ENCODE data around the gene TMEM132E. TPM values are rescaled to one million over a fixed set of nuclear protein-coding genes. Genes with fewer than 3 reads are reported as not detected.

TMEM132E gene
- total RNA-seq, 2 donors from 2014 or later = 0.56 to 1.9 TPM

- no peak for TF ChIP-seq CTCF (IDR thresholded peaks at IDR 0.05)
- no peaks in the 10 kb centered on the region for H3K9me3 ChIP-seq
- H3K27ac ChIP-seq = no peak overlapping the region
- no peak for ATAC-seq (ENCODE audit: insufficient number of reproducible peaks, low FRiP score, low read depth)
- no peak for DNase-seq (ENCODE audit: low spot score)
- no peaks in the 10 kb centered on the region for H3K27me3 ChIP-seq (replicated peaks; ENCODE audit: insufficient read depth)
- no peak overlapping the region for H3K4me3 ChIP-seq
- no peaks in the 10 kb centered on the region for H3K36me3 ChIP-seq
- H3K4me1 ChIP-seq (ENCODE audit: control insufficient read depth in 1 of 2, low read depth in 2 of 2) = no peaks in the 10 kb centered on the region
These were observed 29.4 kb upstream of the TMEM132E start for GRCh38 chr17:34549966-34550365.

- no peak for TF ChIP-seq CTCF (IDR thresholded peaks at IDR 0.05)
These were observed 25.5 kb upstream of the TMEM132E start for GRCh38 chr17:34553907-34554306.

GRCh38 chr17:34556384-34556783 lies 23.0 kb upstream of the TMEM132E start:
- DNase-seq (ENCODE audit: low spot score) (no peak), ATAC-seq (ENCODE audit: insufficient number of reproducible peaks, low FRiP score, low read depth) (no peak)
- H3K27me3 ChIP-seq (replicated peaks; ENCODE audit: insufficient read depth) = no peaks in the 10 kb centered on the region
- no peak for TF ChIP-seq CTCF (IDR thresholded peaks at IDR 0.05)
- no peak overlapping the region for H3K27ac ChIP-seq
- no peak overlapping the region for H3K4me3 ChIP-seq
- H3K9me3 ChIP-seq = no peaks in the 10 kb centered on the region
- H3K36me3 ChIP-seq = no peaks in the 10 kb centered on the region
- no peaks in the 10 kb centered on the region for H3K4me1 ChIP-seq (ENCODE audit: control insufficient read depth in 1 of 2, low read depth in 2 of 2)

More at GRCh38 chr17:34553907-34554306, 25.5 kb upstream of the TMEM132E start:
- Histone ChIP-seq H3K9me3 (no peaks in the 10 kb centered on the region), H3K27ac (no peak overlapping the region), H3K4me1 (ENCODE audit: control insufficient read depth in 1 of 2, low read depth in 2 of 2) (no peaks in the 10 kb centered on the region), H3K27me3 (replicated peaks; ENCODE audit: insufficient read depth) (no peaks in the 10 kb centered on the region), H3K4me3 (no peak overlapping the region), H3K36me3 (no peaks in the 10 kb centered on the region)
- no peak for ATAC-seq (ENCODE audit: insufficient number of reproducible peaks, low FRiP score, low read depth)
- DNase-seq (ENCODE audit: low spot score) = no peak

DNA sequence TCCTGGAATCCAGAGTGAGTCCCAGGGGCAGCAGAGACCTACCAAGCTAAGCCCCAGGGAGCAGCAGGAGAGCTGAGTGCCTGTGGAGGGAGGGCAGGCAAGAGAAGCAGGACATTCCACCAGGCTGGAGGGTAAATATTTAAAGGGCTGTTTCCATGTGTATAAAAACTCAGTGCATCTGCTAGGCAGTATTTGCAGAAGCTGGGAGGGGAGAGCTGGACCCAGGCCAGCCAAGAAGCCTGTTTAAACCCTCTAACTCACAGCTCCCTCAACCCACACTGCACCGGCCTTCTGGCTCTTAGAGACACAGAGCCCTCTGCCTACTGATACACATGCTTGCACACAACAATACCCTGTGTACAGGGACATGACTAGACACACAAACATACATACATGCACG lies 22.5 kb upstream of the TMEM132E start:
- no peak overlapping the region for H3K4me3 ChIP-seq
- DNase-seq (ENCODE audit: low spot score) = no peak
- H3K36me3 ChIP-seq = no peaks in the 10 kb centered on the region
- no peak for TF ChIP-seq CTCF (IDR thresholded peaks at IDR 0.05)
- no peak for ATAC-seq (ENCODE audit: insufficient number of reproducible peaks, low FRiP score, low read depth)
- H3K27me3 ChIP-seq (replicated peaks; ENCODE audit: insufficient read depth) = no peaks in the 10 kb centered on the region
- no peaks in the 10 kb centered on the region for H3K9me3 ChIP-seq
- H3K27ac ChIP-seq = no peak overlapping the region
- H3K4me1 ChIP-seq (ENCODE audit: control insufficient read depth in 1 of 2, low read depth in 2 of 2) = no peaks in the 10 kb centered on the region

- no peaks in the 10 kb centered on the region for H3K9me3 ChIP-seq
- no peaks in the 10 kb centered on the region for H3K36me3 ChIP-seq
- no peaks in the 10 kb centered on the region for H3K27me3 ChIP-seq (replicated peaks; ENCODE audit: insufficient read depth)
- ATAC-seq (ENCODE audit: insufficient number of reproducible peaks, low FRiP score, low read depth) = no peak
- no peak for DNase-seq (ENCODE audit: low spot score)
- H3K27ac ChIP-seq = no peak overlapping the region
- no peak for TF ChIP-seq CTCF (IDR thresholded peaks at IDR 0.05)
- no peaks in the 10 kb centered on the region for H3K4me1 ChIP-seq (ENCODE audit: control insufficient read depth in 1 of 2, low read depth in 2 of 2)
- no peak overlapping the region for H3K4me3 ChIP-seq
These were observed 18.1 kb upstream of the TMEM132E start for GRCh38 chr17:34561328-34561727.
